Natural killer cell (primary cell): ENCODE results near the gene VPS13D. TPM values are rescaled to one million over a fixed set of nuclear protein-coding genes. Genes with fewer than 3 reads are reported as not detected.

Experiments used
- ATAC-seq, 3 donors: fragments of 150-1000 bp in 2 of 3; fragments of 200-7000 bp in 1 of 3; cut with Tn5 transposase; 1 replicate in 1 of 3; 2 replicates in 2 of 3; pipeline ENCODE4 v1.10.0; 2021; ENCODE audit warnings: mild to moderate bottlenecking in 2 of 3, moderate library complexity in 2 of 3
- DNase-seq, 2 donors: peaks; one replicate each; pipeline versions ENCODE4 v3.0.0 to v3.0.0-alpha.2; 2013 to 2021; ENCODE audit warnings: mixed read lengths in 1 of 2
- H3K27ac ChIP-seq: one replicate; pipeline ENCODE4 v1.5.1; 2013; ENCODE audit warnings: mild to moderate bottlenecking, low read length
- H3K27me3 ChIP-seq: one replicate; pipeline ENCODE4 v1.6.1; 2013; ENCODE audit warnings: low read length; ENCODE audit not compliant: control insufficient read depth, insufficient read depth
- H3K36me3 ChIP-seq: one replicate; pipeline ENCODE4 v1.6.1; 2013; ENCODE audit warnings: low read length; ENCODE audit not compliant: control insufficient read depth, insufficient read depth
- H3K4me1 ChIP-seq: one replicate; pipeline ENCODE4 v1.6.1; 2013; ENCODE audit warnings: low read length; ENCODE audit not compliant: control insufficient read depth, insufficient read depth
- H3K4me3 ChIP-seq: one replicate; pipeline ENCODE4 v1.5.1; 2013; ENCODE audit warnings: low read length
- H3K9me3 ChIP-seq: one replicate; pipeline ENCODE4 v1.6.1; 2013; ENCODE audit warnings: low read length; ENCODE audit not compliant: control insufficient read depth, insufficient read depth
- H3K27ac Mint-ChIP-seq, 2 donors: one replicate each; pipeline ENCODE4 v1.8.0; 2022; ENCODE audit warnings: mild to moderate bottlenecking in 2 of 2, mixed read lengths in 2 of 2, moderate library complexity in 1 of 2
- H3K27me3 Mint-ChIP-seq, 2 donors: one replicate each; pipeline ENCODE4 v1.8.0; 2022; ENCODE audit warnings: low read depth in 2 of 2, mixed read lengths in 2 of 2
- H3K36me3 Mint-ChIP-seq: one replicate; pipeline ENCODE4 v1.8.0; 2022; ENCODE audit warnings: mixed read lengths
- H3K4me1 Mint-ChIP-seq, 2 donors: one replicate each; pipeline ENCODE4 v1.8.0; 2022; ENCODE audit warnings: mixed read lengths in 2 of 2
- H3K4me3 Mint-ChIP-seq: one replicate; pipeline ENCODE4 v1.8.0; 2022; ENCODE audit warnings: mild to moderate bottlenecking, moderate library complexity, mixed read lengths
- H3K9me3 Mint-ChIP-seq, 2 donors: one replicate each; pipeline ENCODE4 v1.8.0; 2022; ENCODE audit warnings: mixed read lengths in 2 of 2
- WGBS: methylation state at CpG from one replicate; pipeline ENCODE4 v1.1.7; 2013; ENCODE audit warnings: missing lambda C conversion rate; ENCODE audit not compliant: insufficient coverage; 5-methylcytosine and 5-hydroxymethylcytosine counted together
- intact Hi-C: fragments of 100-400 bp; cut with micrococcal nuclease; formaldehyde crosslinking; loops from one replicate; pipeline ENCODE4 v1.14.2; 2022
- total RNA-seq, 4 donors: library from RNA; stranded (reverse); fragments of 120-200 nt in 1 of 4; gene quantifications; one replicate each; pipeline versions ENCODE4 v1.2.3 to v1.2.4, GENCODE V29; 2013 to 2022
- TF ChIP-seq, protein P1 (sequence below): fragments of 200-600 bp; IDR thresholded peaks from one replicate; pipeline ENCODE4 v1.8.0; 2022; ENCODE audit warnings: antibody characterized with exemption

Gene VPS13D
- total RNA-seq, 3 donors from 2014 or later (not counting 1 experiment from before 2014, with no cell fraction given), result 66.3 to 94.0 (median 81.7) TPM

DNA sequence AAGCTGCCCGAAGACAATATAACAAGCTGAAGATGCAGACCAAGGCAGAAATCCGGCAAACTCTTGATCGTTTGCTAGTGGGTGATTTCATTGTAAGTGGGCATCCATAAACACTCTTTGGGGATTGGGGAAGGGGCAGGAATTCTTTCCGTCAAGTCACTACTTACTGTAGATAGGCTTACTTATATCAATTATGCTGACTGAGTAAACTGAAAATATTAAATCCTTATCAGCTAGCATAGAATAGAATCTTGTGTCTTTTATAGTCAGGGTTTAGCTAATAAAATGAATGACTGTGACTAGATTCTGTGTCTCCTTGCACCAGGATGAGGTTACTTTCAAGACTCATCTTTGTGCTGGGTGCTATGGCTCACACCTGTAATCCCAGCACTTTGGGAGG is 41.2 kb downstream of the VPS13D start:
- TF ChIP-seq, protein P1, sequence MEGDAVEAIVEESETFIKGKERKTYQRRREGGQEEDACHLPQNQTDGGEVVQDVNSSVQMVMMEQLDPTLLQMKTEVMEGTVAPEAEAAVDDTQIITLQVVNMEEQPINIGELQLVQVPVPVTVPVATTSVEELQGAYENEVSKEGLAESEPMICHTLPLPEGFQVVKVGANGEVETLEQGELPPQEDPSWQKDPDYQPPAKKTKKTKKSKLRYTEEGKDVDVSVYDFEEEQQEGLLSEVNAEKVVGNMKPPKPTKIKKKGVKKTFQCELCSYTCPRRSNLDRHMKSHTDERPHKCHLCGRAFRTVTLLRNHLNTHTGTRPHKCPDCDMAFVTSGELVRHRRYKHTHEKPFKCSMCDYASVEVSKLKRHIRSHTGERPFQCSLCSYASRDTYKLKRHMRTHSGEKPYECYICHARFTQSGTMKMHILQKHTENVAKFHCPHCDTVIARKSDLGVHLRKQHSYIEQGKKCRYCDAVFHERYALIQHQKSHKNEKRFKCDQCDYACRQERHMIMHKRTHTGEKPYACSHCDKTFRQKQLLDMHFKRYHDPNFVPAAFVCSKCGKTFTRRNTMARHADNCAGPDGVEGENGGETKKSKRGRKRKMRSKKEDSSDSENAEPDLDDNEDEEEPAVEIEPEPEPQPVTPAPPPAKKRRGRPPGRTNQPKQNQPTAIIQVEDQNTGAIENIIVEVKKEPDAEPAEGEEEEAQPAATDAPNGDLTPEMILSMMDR, result no peak
- intact Hi-C loops, result no loop called here

DNA sequence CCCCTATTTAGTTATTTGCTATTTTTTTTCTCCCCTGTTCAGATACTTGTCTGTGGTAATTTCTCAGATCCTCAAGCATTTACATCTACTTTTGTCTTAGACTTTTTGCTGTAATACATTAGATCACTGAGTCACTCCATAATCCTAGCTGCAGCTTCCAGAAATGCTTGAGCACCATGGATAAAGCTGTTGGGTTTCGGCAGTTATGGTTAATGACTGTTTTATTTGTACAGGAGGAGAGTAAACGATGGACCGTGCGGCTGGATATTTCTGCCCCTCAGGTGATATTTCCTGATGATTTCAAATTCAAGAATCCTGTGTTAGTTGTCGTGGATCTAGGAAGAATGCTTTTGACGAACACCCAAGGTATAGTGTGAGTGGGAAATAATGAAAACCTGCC is 42.9 kb downstream of the VPS13D start:
- Mint-ChIP-seq H3K4me1 (no peaks in the 10 kb centered on the region), H3K36me3 (peaks cover 22% of the 10 kb centered on the region), H3K4me3 (no peak overlapping the region), H3K27ac (no peak overlapping the region), H3K9me3 (no peaks in the 10 kb centered on the region), H3K27me3 (no peaks in the 10 kb centered on the region)
- no peak for ATAC-seq
- H3K9me3 ChIP-seq, result no peaks in the 10 kb centered on the region
- H3K4me1 ChIP-seq, result no peaks in the 10 kb centered on the region
- H3K27me3 ChIP-seq, result no peaks in the 10 kb centered on the region
- peaks cover 76% of the 10 kb centered on the region for H3K36me3 ChIP-seq
- 94% methylated on average over 6 of the region's 6 CpGs for WGBS
- no peak for DNase-seq
- H3K27ac ChIP-seq, result no peak overlapping the region
- intact Hi-C loops, result no loop called here
- TF ChIP-seq, protein P1, result no peak
- no peak overlapping the region for H3K4me3 ChIP-seq

More for the DNA sequence above, 41.2 kb downstream of the VPS13D start:
- peaks cover 3% of the 10 kb centered on the region for H3K4me1 ChIP-seq
- H3K27ac Mint-ChIP-seq, result no peak overlapping the region
- H3K4me3 Mint-ChIP-seq, result no peak overlapping the region
- no peak overlapping the region for H3K27ac ChIP-seq
- H3K27me3 ChIP-seq, result no peaks in the 10 kb centered on the region
- no peak overlapping the region for H3K4me3 ChIP-seq
- ATAC-seq (no peak), DNase-seq (no peak)
- peaks cover 5% of the 10 kb centered on the region for H3K36me3 Mint-ChIP-seq
- no peaks in the 10 kb centered on the region for H3K9me3 Mint-ChIP-seq
- no peaks in the 10 kb centered on the region for H3K9me3 ChIP-seq
- WGBS, result 97% methylated on average over 3 of the region's 4 CpGs
- H3K4me1 Mint-ChIP-seq, result peaks cover 11% of the 10 kb centered on the region in 2 donors
- H3K27me3 Mint-ChIP-seq, result no peaks in the 10 kb centered on the region
- H3K36me3 ChIP-seq, result peaks cover 69% of the 10 kb centered on the region

DNA sequence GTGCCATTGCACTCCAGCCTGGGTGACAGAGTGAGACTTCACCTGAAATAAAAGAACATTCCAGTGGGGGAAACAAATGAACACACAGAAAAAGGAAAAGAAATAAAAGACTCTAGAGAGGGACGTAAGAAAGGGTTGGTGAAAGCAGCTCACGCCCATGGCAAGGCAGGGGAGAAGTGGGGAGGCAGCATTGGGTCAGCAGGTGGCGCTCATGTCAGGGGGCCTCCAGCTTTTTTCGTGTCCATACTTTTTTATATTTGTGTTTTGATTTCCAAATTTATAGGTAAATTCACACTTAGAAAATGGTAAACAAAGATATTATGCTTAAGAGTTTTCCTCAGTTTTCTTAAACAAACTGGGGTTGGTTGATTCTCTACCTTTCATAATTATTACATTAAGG is 45.5 kb downstream of the VPS13D start:
- no peaks in the 10 kb centered on the region for H3K27me3 ChIP-seq
- no peaks in the 10 kb centered on the region for H3K4me1 ChIP-seq
- no peaks in the 10 kb centered on the region for H3K27me3 Mint-ChIP-seq
- no peaks in the 10 kb centered on the region for H3K9me3 ChIP-seq
- TF ChIP-seq, protein P1, result peak; percentile 37
- H3K36me3 ChIP-seq, result peaks cover 68% of the 10 kb centered on the region
- H3K27ac Mint-ChIP-seq, result no peak overlapping the region
- no peaks in the 10 kb centered on the region for H3K4me1 Mint-ChIP-seq
- 97% methylated on average over 3 of the region's 4 CpGs for WGBS
- peaks cover 23% of the 10 kb centered on the region for H3K36me3 Mint-ChIP-seq
- intact Hi-C loops, result loop anchor here (1.0 kb wide), 1 partner anchor 384 kb away; no protein-coding TSS in a partner anchor
- H3K4me3 ChIP-seq, result no peak overlapping the region
- ATAC-seq (peak in 1 of 3 donors; percentile 43), DNase-seq (peak in 1 of 2 donors; percentile 51)
- H3K4me3 Mint-ChIP-seq, result no peak overlapping the region
- no peaks in the 10 kb centered on the region for H3K9me3 Mint-ChIP-seq
- H3K27ac ChIP-seq, result no peak overlapping the region

DNA sequence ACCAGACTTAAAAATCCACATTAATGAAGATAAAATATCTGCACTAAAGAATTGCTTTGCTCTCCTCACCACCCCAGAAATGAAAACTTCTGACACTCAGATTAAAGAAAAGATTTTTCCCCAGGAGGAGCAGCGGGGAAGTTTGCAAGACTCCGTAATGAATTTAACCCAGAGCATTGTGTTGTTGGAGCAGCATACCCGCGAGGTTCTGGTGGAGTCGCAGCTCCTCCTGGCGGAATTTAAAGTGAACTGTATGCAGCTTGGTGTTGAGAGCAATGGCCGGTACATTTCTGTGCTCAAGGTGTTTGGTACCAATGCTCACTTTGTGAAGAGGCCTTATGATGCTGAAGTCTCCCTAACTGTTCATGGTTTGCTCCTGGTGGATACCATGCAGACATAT is 46.4 kb downstream of the VPS13D start:
- intact Hi-C loops, result no loop called here
- no peak for ATAC-seq
- no peak overlapping the region for H3K4me3 Mint-ChIP-seq
- no peaks in the 10 kb centered on the region for H3K9me3 Mint-ChIP-seq
- Histone ChIP-seq H3K27ac (no peak overlapping the region), H3K4me3 (no peak overlapping the region), H3K27me3 (no peaks in the 10 kb centered on the region), H3K4me1 (no peaks in the 10 kb centered on the region), H3K36me3 (peaks cover 64% of the 10 kb centered on the region), H3K9me3 (no peaks in the 10 kb centered on the region)
- DNase-seq, result peak in 1 of 2 donors; percentile 50
- no peaks in the 10 kb centered on the region for H3K4me1 Mint-ChIP-seq
- no peak overlapping the region for H3K27ac Mint-ChIP-seq
- H3K27me3 Mint-ChIP-seq, result no peaks in the 10 kb centered on the region
- WGBS, result 91% methylated on average over 7 of the region's 7 CpGs
- TF ChIP-seq, protein P1, result no peak
- H3K36me3 Mint-ChIP-seq, result peaks cover 23% of the 10 kb centered on the region
